Skeletal muscle cell (primary cell): ENCODE data around the gene RARG.

ENCODE experiments used
- DNase-seq: peaks from one replicate; pipeline ENCODE4 v3.0.0-alpha.2; 2010; ENCODE audit warnings: low read depth
- H3K4me3 ChIP-seq: 2 replicates; pipeline ENCODE4 v1.5.1; 2011; ENCODE audit warnings: low read depth, mild to moderate bottlenecking, control low read depth, low read length, moderate library complexity

The RARG gene

DNA sequence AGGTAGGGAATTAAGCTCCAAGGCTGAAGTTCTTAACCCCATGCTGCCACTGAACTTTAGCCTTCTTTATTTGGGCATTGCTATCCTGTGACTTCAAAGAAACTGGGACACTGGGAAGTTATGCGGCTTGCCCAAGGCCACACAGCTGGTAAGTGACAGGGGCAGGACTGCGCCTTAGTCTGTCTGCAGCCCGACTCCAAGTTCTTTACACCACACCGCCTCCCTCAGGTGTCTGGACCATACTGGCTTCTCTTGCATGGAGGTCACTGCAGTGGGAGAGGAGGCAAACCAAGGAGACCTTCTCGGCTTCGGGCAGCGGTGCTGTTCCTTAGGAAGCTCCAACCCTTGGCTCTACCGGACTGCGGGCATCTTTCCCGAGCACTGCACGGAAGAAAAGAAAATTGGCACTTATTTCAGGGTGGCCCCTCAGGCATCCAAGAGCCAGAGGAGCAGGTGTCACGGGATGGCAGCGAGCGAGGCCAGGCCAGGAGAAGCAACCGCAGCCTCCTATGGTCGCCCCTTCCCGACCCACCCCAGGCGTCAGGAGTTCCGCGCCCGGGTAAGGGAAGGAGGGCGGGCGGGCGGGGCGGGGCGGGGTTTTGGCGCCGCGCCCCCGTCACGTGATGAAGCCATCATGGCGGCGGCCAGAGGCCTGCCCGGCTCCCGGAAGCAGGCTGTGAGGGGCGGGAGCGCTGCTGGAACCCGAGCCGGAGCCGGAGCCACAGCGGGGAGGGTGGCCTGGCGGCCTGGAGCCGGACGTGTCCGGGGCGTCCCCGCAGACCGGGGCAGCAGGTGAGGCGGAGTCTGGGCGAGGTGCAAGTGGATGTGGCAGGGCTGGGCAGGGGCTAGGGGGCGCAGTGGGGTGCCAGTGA, 19.7 kb upstream of the RARG start:
- DNase-seq: no peak

DNA sequence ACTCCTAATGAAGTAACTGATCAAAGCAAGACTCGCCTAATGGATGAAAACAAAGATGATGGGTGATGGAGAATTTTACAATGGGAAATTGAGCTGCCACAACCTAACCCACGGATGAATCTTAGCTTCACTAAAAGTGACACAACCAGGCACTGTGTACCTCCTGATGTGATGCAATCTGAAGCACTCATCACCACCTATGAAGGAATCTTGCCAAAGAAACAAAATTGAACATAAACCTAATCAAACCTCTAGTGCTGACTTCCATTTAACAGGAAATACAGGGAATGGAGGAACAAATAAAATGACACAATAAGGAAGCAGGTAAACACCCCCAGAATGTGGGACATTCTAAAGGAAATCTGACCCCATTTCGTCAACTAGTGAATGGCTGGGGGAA, 13.3 kb upstream of the RARG start:
- no peak overlapping the region for H3K4me3 ChIP-seq
- no peak for DNase-seq

More for the DNA sequence above, 19.7 kb upstream of the RARG start:
- H3K4me3 ChIP-seq: peak overlapping the region; percentile 69

DNA sequence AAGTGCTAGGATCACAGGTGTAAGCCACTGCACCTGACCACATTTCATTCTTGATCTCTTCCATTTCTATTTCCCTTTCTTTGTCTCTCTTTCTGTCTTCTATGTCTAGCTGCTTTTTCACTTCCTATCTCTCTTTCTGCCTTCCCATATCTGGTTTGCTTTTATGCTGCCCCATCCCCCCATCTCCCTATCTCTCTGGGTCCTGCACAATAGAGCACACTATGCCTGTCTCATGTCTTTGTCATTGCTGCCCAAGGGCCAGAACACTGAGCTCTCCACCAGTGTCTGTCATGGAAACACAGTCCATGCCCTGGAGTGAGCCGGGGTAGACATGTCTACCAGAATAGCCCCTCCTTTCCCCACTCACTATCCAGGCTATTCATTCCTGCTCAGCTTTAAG, 12.3 kb upstream of the RARG start:
- DNase-seq: no peak

DNA sequence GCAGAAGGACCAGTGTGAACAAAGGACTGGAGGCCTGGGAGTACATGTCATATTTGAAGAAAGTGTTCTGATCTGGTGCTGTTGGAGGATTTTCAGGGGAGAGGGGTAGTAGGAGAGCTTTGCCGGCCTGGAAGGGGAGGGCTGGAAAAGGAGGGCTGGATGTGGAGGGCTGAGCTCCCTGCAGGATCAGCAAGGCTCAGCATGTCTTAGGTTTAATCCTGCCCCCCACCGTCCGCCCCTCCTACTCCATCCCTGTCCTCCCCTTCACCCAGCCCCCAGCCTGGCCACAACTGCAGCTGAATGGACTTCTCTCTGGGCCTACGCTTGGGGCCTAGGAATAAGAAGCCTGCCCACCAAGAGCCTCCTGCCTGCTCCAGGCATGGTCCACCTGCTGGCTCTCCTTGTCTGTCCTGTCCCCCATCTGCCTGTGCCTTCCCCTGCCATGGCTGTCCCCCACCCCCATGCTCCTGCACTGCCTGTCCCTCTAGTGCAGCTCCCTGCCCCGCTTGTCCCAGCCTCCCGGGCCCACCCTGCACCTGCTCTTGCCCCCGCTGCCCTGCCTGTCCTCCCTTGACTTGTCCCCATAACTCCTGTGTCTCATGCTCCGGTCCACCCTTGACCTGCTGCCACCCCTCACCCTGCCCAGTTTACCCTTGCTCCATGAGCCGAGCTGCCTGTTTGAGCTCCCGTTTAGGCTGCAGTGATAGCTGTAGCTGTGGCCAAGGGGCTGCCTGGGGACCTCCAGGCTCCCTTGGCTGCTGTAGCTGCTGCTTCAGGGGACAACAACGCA, 9.8 kb upstream of the RARG start:
- DNase-seq: no peak
- no peak overlapping the region for H3K4me3 ChIP-seq

More for the DNA sequence above, 12.3 kb upstream of the RARG start:
- H3K4me3 ChIP-seq: no peak overlapping the region

DNA sequence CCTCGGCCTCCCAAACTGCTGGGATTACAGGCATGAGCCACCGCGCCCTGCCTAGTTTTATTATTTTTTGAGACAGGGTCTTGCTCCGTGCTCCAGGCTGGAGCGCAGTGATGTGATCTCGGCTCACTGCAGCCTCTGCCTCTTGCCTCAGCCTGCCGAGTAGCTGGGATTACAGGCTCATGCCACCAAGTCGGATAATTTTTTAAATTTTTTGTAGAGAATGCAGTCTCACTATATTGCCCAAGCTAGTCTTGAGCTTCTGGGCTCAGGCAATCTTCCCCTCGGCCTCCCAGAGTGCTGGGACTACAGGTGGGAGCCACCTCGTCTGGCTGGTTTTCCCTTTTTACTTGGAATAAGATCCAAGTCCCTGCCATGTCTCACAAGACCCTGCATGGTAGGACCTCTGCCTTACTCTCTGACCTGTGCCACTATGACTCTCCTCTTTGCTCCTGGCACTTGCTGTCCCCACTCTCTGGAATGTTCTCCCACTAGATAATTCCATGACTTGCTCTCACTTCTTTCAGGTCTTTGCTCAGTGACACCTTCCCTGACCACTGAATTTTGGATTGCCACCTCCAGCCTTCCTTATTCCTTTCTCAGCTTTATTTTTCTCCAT, 7.7 kb upstream of the RARG start:
- no peak for DNase-seq

DNA sequence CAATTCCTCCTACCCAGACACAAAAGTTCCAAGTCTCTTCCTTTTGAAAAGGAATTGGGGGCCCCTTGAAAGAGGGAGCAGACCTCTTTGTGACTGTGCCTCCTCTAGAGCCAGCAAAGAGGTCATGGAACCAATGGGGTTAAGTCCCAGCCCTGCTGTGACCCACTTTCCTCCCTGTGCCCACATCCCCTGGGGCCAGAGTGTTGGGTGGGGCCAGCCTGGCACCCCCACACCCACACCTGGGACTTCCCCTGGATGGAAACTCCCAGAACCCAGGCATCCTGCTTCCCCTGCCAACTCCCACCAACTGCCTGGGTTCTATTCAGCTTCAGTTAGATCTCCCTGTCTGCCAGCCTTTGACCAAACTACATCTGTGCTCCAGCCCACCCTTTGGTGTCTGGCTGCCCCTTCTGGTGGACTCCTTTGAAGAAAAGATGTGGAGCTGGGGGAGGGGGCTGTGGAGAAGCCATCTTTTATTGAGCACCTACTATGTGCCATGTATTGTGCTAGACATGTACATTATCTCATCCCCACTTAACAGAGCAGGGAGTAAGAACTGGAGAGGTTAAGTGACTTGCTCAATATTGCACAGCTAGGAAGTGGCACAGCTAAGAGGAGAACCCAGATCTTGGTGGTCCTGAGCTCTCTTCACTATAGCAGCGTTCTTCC, 4.6 kb upstream of the RARG start:
- no peak for DNase-seq
- H3K4me3 ChIP-seq: no peak overlapping the region

More for the DNA sequence above, 7.7 kb upstream of the RARG start:
- H3K4me3 ChIP-seq: no peak overlapping the region

DNA sequence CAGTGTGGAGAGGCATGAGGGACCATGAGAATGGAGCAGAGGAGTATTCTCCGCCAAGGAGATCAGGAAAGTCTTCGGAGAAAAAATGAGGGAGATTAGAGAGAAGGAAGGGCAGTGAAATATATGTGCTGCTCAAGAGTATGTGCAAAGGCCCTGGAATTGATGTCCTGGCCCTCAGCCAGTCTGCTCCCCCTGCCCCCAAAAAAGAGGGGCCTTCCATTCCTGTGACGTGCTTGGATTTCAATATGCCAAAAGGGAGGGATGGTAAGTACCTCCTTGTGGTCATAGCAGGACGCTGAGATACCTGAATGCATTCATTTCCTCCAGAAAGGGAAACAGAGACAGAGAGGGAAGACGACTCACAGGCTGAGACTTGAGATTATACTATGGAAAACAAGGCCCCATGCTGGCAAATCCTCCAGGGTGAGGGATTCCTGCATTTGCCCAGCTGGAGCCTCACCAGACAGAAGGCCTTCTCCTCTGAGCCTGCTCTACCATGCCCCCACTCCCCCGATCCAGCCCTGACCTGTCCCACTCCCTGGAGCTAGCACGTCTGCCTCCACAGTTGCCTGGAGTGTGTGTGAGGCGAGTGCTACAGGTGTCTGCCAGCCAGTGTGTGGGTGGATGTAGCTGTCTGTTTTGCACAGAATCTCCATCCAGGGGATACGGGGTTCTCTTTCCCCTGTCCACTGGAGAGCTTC, 3.9 kb upstream of the RARG start:
- DNase-seq: no peak
- no peak overlapping the region for H3K4me3 ChIP-seq

DNA sequence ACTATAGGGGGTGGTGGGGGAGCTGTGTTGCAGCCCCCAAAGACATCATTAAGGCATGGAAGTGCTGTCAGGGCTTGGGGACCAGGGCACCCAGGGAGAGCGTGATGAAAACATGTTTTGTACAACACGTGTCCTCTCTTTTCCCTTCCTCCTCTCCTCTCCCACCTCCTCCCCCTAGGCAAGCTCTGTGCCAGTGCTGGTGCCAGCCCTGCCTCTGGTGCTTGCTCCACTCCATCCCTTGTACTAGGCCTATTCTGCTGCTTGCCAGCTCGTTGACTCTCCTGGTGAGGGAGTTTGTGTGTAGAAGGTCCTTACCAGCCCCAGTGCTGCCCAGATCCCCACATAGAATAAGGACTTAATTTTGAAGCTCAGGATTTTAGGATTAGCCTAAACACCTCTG, 3.2 kb upstream of the RARG start:
- no peak overlapping the region for H3K4me3 ChIP-seq
- DNase-seq: no peak

DNA sequence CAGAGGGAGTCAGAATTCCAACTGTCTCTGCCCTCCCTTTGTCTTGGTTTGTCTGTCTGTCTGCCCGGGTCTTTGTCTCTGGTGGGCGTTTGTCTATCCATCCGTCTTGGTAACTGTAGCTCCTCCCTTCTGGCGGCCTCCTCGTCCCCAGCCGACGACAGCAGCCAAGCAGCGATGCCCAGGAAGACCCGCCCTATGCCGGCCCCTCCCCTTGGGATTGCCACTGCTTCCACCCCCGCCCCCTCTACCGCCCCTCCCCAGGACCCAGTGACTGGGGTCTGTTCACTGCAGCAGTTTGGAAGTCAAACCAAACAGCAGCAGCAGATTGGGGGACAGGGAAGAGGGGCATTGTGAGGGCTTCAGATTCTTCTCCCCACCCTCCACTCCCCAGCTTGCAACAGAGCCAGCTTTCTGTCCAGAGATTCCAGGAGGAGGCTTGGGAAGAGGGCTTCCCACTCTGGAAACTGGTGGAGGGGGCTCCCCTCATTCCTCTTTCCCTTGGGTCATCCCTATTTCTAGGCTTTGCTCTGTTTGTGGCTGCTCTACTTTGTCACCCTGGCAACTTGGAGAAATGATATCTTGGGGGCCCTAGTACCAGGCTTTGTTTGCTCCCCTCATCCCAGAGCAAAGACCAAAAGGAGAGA, 2.4 kb upstream of the RARG start:
- no peak overlapping the region for H3K4me3 ChIP-seq
- DNase-seq: no peak

DNA sequence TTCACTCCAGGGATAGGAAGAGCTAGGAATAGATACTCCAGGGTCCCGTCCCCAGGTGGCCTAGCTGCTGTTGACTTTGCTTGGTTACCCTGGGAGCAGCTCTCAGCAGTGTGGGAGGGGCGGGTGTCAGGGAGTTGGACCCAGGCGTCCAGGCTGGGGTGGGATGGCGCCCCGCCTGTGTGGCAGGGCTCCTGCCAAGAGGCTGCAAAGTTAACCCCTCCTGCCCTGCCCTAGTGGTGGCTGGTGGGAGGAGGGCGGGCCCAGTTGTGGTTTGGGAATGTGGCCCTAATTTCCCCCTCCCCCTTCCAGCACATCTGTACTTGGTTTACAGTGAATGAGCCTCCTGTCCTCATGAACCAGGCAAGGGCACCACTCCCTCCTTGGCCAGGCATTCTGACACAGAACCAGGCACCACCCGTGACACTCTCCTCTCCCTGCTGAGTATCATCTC, 1.7 kb upstream of the RARG start:
- no peak for DNase-seq
- no peak overlapping the region for H3K4me3 ChIP-seq

DNA sequence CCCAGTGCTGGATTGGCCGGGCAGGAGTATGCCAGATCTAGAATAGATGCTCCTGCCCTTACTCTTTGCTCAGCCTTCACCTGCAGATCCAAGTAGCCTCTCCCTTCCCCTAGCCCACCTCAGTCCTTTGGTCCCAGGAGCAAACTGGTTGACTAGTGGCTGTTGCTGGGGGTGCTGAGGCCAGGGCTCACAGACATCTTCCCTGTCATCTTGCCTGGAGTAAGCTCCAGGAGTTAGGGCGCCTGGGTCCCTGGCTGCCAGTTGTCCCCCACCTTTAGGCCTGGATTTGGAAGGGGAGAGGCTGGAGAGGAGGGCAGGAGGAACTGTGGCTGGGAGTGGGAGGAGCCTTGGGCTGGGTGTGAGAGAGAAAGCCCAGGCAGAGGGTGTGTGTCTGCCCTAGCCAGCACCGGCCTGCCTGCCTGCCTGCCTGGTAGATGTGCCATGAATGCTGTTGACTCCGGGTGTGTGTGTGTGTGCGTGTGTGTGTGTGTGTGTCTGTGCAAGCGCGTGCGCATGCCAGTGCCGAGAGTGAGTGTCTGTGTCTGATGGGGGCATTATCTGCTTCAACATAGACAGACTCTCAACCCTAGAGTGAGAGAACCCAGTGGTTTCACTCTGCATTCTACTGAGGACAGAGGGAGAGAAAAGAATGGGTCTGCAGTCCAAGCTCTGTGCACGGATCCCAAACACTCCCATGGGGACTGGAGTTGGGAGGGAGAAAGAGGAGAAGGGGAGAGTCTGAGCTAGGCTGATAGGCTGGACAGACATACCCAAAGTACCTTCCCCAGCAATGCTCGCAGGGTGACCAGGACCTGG, 845 bp upstream of the RARG start:
- peak overlapping the region; percentile 49 for H3K4me3 ChIP-seq
- DNase-seq: no peak

DNA sequence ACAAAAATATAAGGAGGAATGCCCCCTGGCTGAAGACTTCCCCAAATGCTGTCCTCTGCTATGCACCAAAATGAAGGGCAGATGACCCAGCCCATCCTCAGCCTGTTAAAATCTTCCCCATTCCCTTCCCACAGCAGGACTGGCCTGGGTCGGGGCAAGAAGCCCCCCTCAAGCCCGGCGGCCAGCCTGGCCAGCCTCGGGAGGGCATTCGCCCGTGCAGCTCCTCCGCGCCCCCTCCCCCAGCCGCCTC, 413 bp downstream of the RARG start:
- DNase-seq: no peak

DNA sequence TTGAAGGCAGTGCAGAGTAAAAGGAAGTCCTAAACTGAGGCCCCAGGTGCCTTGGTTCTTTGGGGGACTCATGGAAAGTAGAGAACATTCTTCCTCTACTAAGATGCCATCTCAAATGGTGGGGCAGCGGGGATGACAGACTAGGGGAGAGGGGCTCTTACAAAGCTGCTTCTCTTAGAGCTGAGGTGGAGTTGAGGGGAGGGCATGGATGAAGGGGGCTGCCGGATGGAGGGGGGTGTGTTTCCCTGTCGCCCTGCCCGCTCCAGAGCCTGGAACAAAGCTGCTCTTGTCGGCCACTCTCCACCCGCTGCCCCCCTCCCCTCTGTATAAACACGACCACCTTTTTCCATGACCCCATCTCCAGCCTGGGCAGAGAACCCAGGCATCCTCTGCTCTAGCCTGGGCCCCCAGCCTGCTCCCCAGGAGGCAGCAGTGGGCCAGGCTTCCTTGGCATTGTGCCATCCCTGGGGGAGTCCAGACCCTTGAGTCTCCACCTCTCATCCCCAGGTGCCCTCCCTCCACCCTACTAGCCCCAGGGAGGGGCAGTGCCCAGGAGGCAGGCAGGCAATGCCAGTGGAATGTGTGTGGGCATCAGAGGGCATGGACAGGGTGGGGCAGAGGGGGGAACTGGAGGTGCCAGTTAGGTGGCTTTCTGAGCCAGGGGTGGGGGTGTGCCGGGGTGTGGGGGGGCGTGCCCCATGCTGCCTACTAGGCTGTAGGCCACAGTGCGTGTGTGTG, 1.7 kb downstream of the RARG start:
- no peak for DNase-seq

More for the DNA sequence above, 413 bp downstream of the RARG start:
- peak overlapping the region; percentile 57 for H3K4me3 ChIP-seq

DNA sequence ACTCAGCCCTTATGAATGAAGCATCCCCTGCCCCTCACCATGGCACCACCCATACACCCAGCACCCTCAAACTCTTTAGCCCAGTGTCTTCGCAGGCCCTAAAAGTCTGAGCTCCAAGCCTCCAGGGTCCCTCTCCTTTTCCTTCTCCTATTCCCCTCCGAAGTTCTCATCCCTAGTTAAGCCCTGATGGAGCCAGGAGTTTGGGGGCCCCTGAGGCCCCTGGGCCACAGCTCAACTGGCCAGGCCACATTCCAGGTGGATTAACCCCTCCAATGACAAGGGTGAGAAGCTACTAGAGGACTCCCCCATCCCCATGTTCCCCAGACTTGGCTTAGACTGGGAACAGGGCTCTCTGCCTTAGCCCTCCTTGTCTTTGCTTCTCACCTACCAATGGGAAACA, 2.6 kb downstream of the RARG start:
- H3K4me3 ChIP-seq: no peak overlapping the region
- DNase-seq: no peak

More for the DNA sequence above, 1.7 kb downstream of the RARG start:
- H3K4me3 ChIP-seq: no peak overlapping the region

DNA sequence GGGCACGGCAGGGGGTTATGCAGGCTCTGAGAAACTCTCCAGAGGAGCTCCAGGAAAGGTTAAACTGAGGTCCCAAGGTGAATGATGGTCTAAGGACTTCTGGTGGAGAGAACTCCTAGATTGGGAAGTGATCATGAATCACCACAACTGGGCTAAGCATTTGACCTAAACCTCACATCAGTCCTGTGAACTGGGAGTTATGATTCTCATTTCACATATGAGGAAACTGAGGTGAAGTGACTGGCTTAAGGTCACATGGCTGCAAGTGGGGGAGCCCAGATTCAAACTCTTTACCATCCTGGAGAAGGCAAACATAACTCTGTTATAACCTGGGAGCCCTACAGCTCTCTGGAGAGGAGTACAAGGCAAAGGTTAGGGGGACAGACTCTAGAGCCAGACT, 4.2 kb downstream of the RARG start:
- DNase-seq: no peak

DNA sequence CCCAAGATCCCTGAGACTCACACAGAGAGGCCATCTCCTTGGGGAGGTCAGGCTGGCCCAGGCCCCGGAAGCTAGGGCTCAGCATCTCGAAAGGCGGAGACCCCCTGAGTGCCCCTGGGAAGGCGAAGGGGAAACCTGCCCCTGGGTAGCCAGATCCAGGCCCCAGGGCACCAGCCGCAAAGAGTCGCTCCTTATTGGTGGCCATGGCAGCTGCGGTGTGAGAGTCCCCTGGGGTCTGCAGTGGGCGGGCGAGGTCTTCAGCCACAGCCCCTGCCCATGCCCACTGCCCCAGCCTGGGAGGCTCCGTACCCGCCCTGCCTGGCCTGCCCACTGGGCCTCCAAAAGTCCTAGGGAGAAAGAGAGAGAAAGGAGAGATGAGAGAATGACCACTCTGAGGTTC, 4.7 kb downstream of the RARG start:
- no peak overlapping the region for H3K4me3 ChIP-seq
- no peak for DNase-seq

More for the DNA sequence above, 4.2 kb downstream of the RARG start:
- H3K4me3 ChIP-seq: no peak overlapping the region

DNA sequence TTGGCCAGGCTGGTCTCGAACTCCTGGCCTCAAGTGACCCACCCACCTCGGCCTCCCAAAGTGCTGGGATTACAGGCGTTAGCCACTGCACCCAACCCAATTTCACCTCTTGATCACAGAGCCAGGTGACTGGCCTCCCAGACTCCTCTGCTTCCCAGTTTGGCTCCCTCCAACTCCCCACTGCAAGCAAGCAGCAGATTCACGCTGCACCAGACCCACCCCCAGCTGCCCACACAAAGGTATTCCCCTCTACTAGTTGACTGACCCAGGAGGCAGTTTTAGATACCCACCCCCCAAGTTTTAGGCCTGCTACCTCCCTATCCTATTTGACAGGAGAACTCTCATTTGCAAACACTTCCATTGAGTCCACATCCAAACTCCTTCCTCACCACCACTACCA, 5.2 kb downstream of the RARG start:
- no peak for DNase-seq
- no peak overlapping the region for H3K4me3 ChIP-seq
